Superior temporal gyrus (tissue), 1 donor: ENCODE results near the gene ZFYVE28.

Source experiments
- DNase-seq: peaks from one replicate; pipeline ENCODE4 v3.0.0-alpha.2; 2016; ENCODE audit errors: extremely low spot score

The ZFYVE28 gene

GRCh38 chr4:2353222-2354107, 65.0 kb downstream of the ZFYVE28 start:
- DNase-seq = peak; percentile 78

GRCh38 chr4:2352729-2353221, 65.7 kb downstream of the ZFYVE28 start:
- no peak for DNase-seq

- DNase-seq = no peak
Observed at GRCh38 chr4:2352171-2352570, 66.3 kb downstream of the ZFYVE28 start.

- DNase-seq = no peak
Observed at GRCh38 chr4:2350982-2351381, 67.5 kb downstream of the ZFYVE28 start.

- no peak for DNase-seq
Observed at GRCh38 chr4:2348786-2349185, 69.7 kb downstream of the ZFYVE28 start.

GRCh38 chr4:2347190-2347589, 71.3 kb downstream of the ZFYVE28 start:
- DNase-seq = no peak

GRCh38 chr4:2343476-2343875, 75.0 kb downstream of the ZFYVE28 start:
- DNase-seq = no peak

GRCh38 chr4:2341911-2342652, 76.4 kb downstream of the ZFYVE28 start:
- DNase-seq = no peak

- no peak for DNase-seq
Observed at GRCh38 chr4:2341261-2341841, 77.1 kb downstream of the ZFYVE28 start.

- no peak for DNase-seq
Observed at GRCh38 chr4:2340272-2341061, 78.0 kb downstream of the ZFYVE28 start.

GRCh38 chr4:2339458-2340271, 78.8 kb downstream of the ZFYVE28 start:
- no peak for DNase-seq

- no peak for DNase-seq
Observed at GRCh38 chr4:2338754-2339457, 79.5 kb downstream of the ZFYVE28 start.

GRCh38 chr4:2337896-2338295, 80.5 kb downstream of the ZFYVE28 start:
- no peak for DNase-seq

GRCh38 chr4:2337131-2337723, 81.2 kb downstream of the ZFYVE28 start:
- no peak for DNase-seq

- no peak for DNase-seq
Observed at GRCh38 chr4:2336659-2337058, 81.8 kb downstream of the ZFYVE28 start.

- DNase-seq = no peak
Observed at GRCh38 chr4:2335729-2336101, 82.7 kb downstream of the ZFYVE28 start.

GRCh38 chr4:2334826-2335728, 83.4 kb downstream of the ZFYVE28 start:
- no peak for DNase-seq

GRCh38 chr4:2333916-2334644, 84.4 kb downstream of the ZFYVE28 start:
- DNase-seq = no peak
